ENCODE results near the gene TCF3. TPM values are rescaled to one million over a fixed set of nuclear protein-coding genes. Genes with fewer than 3 reads are reported as not detected.
A peak's percentile ranks its signal among the peaks of the same experiment; 100 is the strongest.
"Not testable (repeated sequence)": the region's sequence is repeated elsewhere in the genome, so short reads cannot be mapped to it uniquely, and the experiment has no call there.

TCF3 gene
- 10 to 100 TPM; 18.8 to 65.8 TPM for total RNA-seq
- 10 to 100 TPM; 89.2 to 94.7 TPM for polyA plus RNA-seq (ENCODE audit: insufficient read length in 2 of 2)
- long read RNA-seq, donor 1, full-length matches to known transcripts = 4 of 14 reads
- long read RNA-seq, donor 1, partial matches to known transcripts = 10 of 14 reads
- long read RNA-seq, donor 1, other reads (novel, unspliced or antisense) = 0 of 14 reads
- long read RNA-seq, donor 2, partial matches to known transcripts = 5 of 7 reads
- long read RNA-seq, donor 2, other reads (novel, unspliced or antisense) = 0 of 7 reads
- long read RNA-seq, donor 3, partial matches to known transcripts = 0 of 3 reads
- long read RNA-seq, donor 3, other reads (novel, unspliced or antisense) = 0 of 3 reads
- long read RNA-seq, donor 4, full-length matches to known transcripts = 8 of 8 reads
- long read RNA-seq, donor 4, partial matches to known transcripts = 0 of 8 reads
- long read RNA-seq, donor 4, other reads (novel, unspliced or antisense) = 0 of 8 reads

GRCh38 chr19:1652471-1653299 lies at the start of gene TCF3:
Gene TCF3, minus strand, starts transcription at chr19:1652615. Its CDS starts 2,367 bp downstream, at chr19:1650248.
- no peaks in the 10 kb centered on the region for H3K9me3 ChIP-seq (ENCODE audit: control insufficient read depth, insufficient read depth, low read length)
- peak within 1 kb of the TSS; percentile 81 for H3K4me3 ChIP-seq (ENCODE audit: low read depth, low read length)
- H3K27ac ChIP-seq (ENCODE audit: low read depth, low read length) = peak within 1 kb of the TSS; percentile 97
- peaks cover 27% of the 10 kb centered on the region for H3K36me3 ChIP-seq (ENCODE audit: control insufficient read depth, insufficient read depth, low read length)
- H3K4me1 ChIP-seq (ENCODE audit: control insufficient read depth, insufficient read depth, low read length) = peaks cover 30% of the 10 kb centered on the region
- DNase-seq (ENCODE audit: low read depth in 4 of 6, low spot score in 6 of 6) = peak; percentile 97 to 100 (median 100)
- H3K27me3 ChIP-seq (ENCODE audit: control insufficient read depth, insufficient read depth, low read length) = no peaks in the 10 kb centered on the region
- under 1% methylated on average over 107 of the region's 107 CpGs for WGBS (ENCODE audit: insufficient coverage)

DNA sequence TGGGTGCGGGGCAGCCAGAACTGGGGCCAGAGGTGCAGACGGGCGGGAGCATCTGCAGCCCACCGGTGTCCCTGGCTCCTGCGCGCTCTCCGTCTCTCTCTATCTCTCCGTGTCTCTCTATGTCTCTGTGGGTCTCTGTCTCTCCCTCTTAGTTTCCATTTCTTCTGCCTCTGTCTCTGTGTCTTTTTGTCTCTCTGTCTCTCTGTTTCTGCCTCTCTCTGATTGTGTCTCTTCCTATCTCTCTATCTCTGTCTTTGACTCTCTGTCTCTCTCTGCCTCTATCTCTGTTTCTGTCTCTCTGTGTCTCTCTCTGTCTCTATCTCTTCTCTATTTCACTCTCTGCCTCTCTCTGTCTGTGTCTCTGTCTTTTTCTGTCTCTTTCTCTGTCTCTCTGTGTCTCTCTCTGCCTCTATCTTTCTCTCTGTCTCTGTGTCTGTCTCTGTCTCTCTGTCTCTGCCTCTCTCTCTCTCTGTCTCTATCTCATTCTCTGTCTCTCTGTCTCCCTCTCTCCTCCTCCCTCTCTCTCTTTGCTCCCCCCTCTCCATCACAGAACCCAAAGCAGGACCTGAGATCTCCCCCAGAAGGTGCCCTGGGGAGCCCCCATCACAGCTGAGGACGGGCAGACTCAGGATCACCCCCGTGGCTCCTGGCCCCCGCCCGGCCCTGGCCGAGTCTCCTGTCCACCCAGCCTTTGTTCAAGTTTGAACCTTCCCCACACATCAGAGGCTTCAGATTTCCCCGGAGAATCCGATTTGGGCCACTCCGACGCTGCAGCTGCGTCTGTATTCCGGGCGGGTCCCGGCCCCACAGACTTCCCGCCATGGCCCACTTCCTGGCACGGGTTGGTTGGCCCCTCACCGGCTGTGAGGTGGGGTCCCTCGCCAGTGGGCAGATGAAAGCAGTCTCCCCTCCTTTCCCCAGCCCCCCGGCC lies 48.6 kb upstream of the TCF3 start:
- no peak overlapping the region for H3K4me3 ChIP-seq (ENCODE audit: low read depth, low read length)
- H3K36me3 ChIP-seq (ENCODE audit: control insufficient read depth, insufficient read depth, low read length) = no peaks in the 10 kb centered on the region
- peaks cover 22% of the 10 kb centered on the region for H3K27me3 ChIP-seq (ENCODE audit: control insufficient read depth, insufficient read depth, low read length)
- no peak for DNase-seq (ENCODE audit: low read depth in 4 of 6, low spot score in 6 of 6)
- no peaks in the 10 kb centered on the region for H3K9me3 ChIP-seq (ENCODE audit: control insufficient read depth, insufficient read depth, low read length)
- WGBS (ENCODE audit: insufficient coverage) = 30% methylated on average over 25 of the region's 26 CpGs
- no peak overlapping the region for H3K27ac ChIP-seq (ENCODE audit: low read depth, low read length)
- H3K4me1 ChIP-seq (ENCODE audit: control insufficient read depth, insufficient read depth, low read length) = peaks cover 14% of the 10 kb centered on the region

- Histone ChIP-seq H3K9me3 (ENCODE audit: control insufficient read depth, insufficient read depth, low read length) (no peaks in the 10 kb centered on the region), H3K27me3 (ENCODE audit: control insufficient read depth, insufficient read depth, low read length) (peaks cover 22% of the 10 kb centered on the region), H3K4me1 (ENCODE audit: control insufficient read depth, insufficient read depth, low read length) (peaks cover 14% of the 10 kb centered on the region), H3K4me3 (ENCODE audit: low read depth, low read length) (no peak overlapping the region), H3K27ac (ENCODE audit: low read depth, low read length) (no peak overlapping the region), H3K36me3 (ENCODE audit: control insufficient read depth, insufficient read depth, low read length) (no peaks in the 10 kb centered on the region)
- 36% methylated on average over 27 of the region's 31 CpGs for WGBS (ENCODE audit: insufficient coverage)
- no peak for DNase-seq (ENCODE audit: low read depth in 4 of 6, low spot score in 6 of 6)
These were observed 47.8 kb upstream of the TCF3 start for GRCh38 chr19:1699998-1700732.

DNA sequence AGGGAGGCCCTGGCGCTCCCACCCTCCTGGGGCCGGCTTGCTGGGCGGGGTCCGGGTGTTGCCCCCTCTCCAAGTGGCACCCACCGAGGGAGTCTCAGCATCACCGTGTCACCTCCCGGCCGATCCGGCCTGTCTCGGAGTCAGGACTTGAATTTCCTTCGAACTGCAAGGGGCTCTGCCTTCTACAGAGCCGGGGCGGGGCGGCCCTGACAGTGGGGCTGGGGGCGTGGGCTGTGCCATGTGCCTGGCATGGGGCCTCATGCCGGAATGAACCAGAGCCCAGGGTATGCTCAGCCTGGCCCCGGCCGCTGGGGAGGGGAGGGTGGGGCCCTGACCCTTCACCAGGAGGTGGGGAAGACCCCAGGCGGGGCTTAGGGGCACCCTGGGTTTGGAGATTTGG lies 47.0 kb upstream of the TCF3 start:
- Histone ChIP-seq H3K4me3 (ENCODE audit: low read depth, low read length) (no peak overlapping the region), H3K9me3 (ENCODE audit: control insufficient read depth, insufficient read depth, low read length) (no peaks in the 10 kb centered on the region), H3K27me3 (ENCODE audit: control insufficient read depth, insufficient read depth, low read length) (peaks cover 25% of the 10 kb centered on the region), H3K36me3 (ENCODE audit: control insufficient read depth, insufficient read depth, low read length) (no peaks in the 10 kb centered on the region), H3K4me1 (ENCODE audit: control insufficient read depth, insufficient read depth, low read length) (peaks cover 14% of the 10 kb centered on the region), H3K27ac (ENCODE audit: low read depth, low read length) (no peak overlapping the region)
- no peak for DNase-seq (ENCODE audit: low read depth in 4 of 6, low spot score in 6 of 6)
- WGBS (ENCODE audit: insufficient coverage) = 83% methylated on average over 19 of the region's 19 CpGs

DNA sequence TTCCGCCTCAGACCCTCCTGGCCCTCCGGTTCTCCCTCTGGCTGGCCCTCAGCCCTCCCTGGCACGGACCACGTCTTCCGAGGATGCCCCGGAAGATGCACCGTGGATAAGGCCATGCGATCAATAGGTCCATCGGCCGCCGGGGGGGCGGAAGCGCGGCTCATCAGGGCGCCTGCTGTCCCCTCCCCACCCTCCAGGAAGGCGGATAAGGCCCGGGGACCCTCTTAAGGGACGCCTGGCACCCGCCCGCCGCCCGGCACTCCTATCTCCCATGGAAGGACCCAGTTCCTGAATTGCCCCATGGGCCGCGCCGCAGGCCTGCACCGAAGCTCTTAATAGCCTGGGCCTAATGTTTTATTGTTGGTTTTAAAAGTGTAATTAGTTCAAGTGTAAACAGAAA lies 46.2 kb upstream of the TCF3 start:
- peak in 1 of 6 donors; percentile 24 for DNase-seq (ENCODE audit: low read depth in 4 of 6, low spot score in 6 of 6)
- Histone ChIP-seq H3K9me3 (ENCODE audit: control insufficient read depth, insufficient read depth, low read length) (no peaks in the 10 kb centered on the region), H3K36me3 (ENCODE audit: control insufficient read depth, insufficient read depth, low read length) (no peaks in the 10 kb centered on the region), H3K27me3 (ENCODE audit: control insufficient read depth, insufficient read depth, low read length) (peaks cover 29% of the 10 kb centered on the region), H3K4me1 (ENCODE audit: control insufficient read depth, insufficient read depth, low read length) (peaks cover 14% of the 10 kb centered on the region), H3K4me3 (ENCODE audit: low read depth, low read length) (no peak overlapping the region), H3K27ac (ENCODE audit: low read depth, low read length) (no peak overlapping the region)
- WGBS (ENCODE audit: insufficient coverage) = 86% methylated on average over 18 of the region's 26 CpGs

DNA sequence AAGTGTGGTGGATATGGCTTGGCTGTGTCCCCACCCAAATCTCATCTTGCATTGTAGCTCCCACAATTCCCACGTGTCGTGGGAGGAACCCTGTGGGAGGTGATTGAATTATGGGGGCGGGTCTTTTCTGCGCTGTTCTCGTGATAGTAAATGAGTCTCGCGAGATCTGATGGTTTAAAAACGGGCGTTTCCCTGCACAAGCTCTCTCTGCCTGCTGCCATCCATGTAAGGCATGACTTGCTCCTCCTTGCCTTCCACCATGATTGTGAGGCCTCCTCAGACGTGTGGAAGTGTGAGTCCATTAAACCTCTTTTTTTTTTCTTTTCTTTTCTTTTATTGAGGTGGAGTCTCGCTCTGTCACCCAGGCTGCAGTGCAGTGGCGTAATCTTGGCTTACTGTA lies 43.1 kb upstream of the TCF3 start:
- H3K4me3 ChIP-seq (ENCODE audit: low read depth, low read length); DNase-seq (ENCODE audit: low read depth in 4 of 6, low spot score in 6 of 6); H3K36me3 ChIP-seq (ENCODE audit: control insufficient read depth, insufficient read depth, low read length); H3K27ac ChIP-seq (ENCODE audit: low read depth, low read length); H3K9me3 ChIP-seq (ENCODE audit: control insufficient read depth, insufficient read depth, low read length): not testable (repeated sequence)
- peaks cover 39% of the 10 kb centered on the region for H3K27me3 ChIP-seq (ENCODE audit: control insufficient read depth, insufficient read depth, low read length)
- 98% methylated on average over 7 of the region's 12 CpGs for WGBS (ENCODE audit: insufficient coverage)
- peaks cover 15% of the 10 kb centered on the region for H3K4me1 ChIP-seq (ENCODE audit: control insufficient read depth, insufficient read depth, low read length)

DNA sequence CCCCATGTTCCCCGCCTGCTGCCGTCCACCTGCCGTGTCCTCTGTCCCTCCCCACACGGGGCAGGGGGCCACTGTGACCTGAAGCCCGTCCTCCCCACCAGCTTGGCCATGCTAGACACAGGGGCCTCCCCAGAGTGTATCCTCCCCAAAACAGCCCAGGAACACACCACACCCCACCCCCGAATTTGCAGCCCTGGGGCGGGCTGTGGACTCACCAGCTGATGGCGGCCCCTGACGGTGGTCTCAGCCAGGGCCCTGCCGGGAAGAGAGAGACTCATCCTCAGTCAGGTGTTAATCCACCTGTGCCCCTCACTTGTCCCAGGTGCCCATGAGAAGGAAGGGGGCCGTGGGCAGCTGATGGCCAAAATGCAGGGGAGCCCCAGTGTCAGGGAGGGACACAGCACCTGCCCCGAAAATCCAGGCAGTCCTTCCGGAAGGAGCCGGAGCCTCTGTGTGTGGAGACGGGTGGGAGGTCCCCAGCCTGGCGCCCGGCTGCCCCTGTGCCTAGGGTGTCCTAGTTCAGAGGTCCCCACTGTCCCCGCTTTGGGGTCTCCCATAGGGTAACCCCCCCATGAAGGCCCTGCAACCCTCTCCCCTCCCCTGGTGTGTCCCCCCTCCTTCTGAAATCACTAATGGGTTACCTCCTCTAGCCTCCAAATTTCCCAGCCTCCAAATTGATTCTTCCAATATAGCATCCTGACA lies 39.3 kb upstream of the TCF3 start:
- no peak for DNase-seq (ENCODE audit: low read depth in 4 of 6, low spot score in 6 of 6)
- Histone ChIP-seq H3K4me1 (ENCODE audit: control insufficient read depth, insufficient read depth, low read length) (peaks cover 6% of the 10 kb centered on the region), H3K27me3 (ENCODE audit: control insufficient read depth, insufficient read depth, low read length) (peaks cover 38% of the 10 kb centered on the region), H3K36me3 (ENCODE audit: control insufficient read depth, insufficient read depth, low read length) (no peaks in the 10 kb centered on the region), H3K27ac (ENCODE audit: low read depth, low read length) (no peak overlapping the region), H3K9me3 (ENCODE audit: control insufficient read depth, insufficient read depth, low read length) (no peaks in the 10 kb centered on the region), H3K4me3 (ENCODE audit: low read depth, low read length) (no peak overlapping the region)
- 53% methylated on average over 17 of the region's 18 CpGs for WGBS (ENCODE audit: insufficient coverage)

- no peak overlapping the region for H3K27ac ChIP-seq (ENCODE audit: low read depth, low read length)
- DNase-seq (ENCODE audit: low read depth in 4 of 6, low spot score in 6 of 6) = no peak
- H3K27me3 ChIP-seq (ENCODE audit: control insufficient read depth, insufficient read depth, low read length) = peaks cover 38% of the 10 kb centered on the region
- H3K4me1 ChIP-seq (ENCODE audit: control insufficient read depth, insufficient read depth, low read length) = peaks cover 6% of the 10 kb centered on the region
- no peaks in the 10 kb centered on the region for H3K36me3 ChIP-seq (ENCODE audit: control insufficient read depth, insufficient read depth, low read length)
- no peak overlapping the region for H3K4me3 ChIP-seq (ENCODE audit: low read depth, low read length)
- no peaks in the 10 kb centered on the region for H3K9me3 ChIP-seq (ENCODE audit: control insufficient read depth, insufficient read depth, low read length)
- WGBS (ENCODE audit: insufficient coverage) = 8% methylated on average over 13 of the region's 29 CpGs
These were observed 38.4 kb upstream of the TCF3 start for GRCh38 chr19:1690699-1691307.

All from spinal cord (tissue), 10 donors.